NCI-H510A treated with DMSO at 0.1 percent for 48 hours (cell line): ENCODE measurements around the gene ARHGAP45.
"Not testable (repeated sequence)": the region's sequence is repeated elsewhere in the genome, so short reads cannot be mapped to it uniquely, and the experiment has no call there.

Experiments
- DNase-seq: peaks from one replicate; lab custom pipeline; 2025; lab: John Stamatoyannopoulos, UW

ARHGAP45 gene

GRCh38 chr19:1116726-1117581, 50.0 kb downstream of the ARHGAP45 start:
- no peak for DNase-seq

DNA sequence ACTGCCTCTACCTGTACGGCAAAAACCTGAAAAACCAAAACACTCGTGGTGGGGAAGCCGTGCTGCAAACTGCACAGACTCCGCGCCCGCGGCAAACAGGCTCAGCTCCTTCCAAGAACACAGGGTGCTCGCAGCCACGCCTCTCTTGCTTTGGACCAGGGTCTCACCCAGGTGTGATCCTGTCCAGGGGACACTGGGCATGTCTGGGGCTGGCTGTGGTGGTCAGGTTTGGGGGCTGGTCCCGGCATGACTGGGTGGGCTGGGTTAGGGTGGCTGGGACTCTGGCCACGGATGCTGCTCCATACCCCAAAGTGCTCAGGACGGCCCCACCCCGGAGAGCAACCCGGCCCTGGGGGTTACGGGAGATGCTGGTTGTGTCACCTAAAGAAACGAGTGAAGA, 50.7 kb downstream of the ARHGAP45 start:
- no peak for DNase-seq

- DNase-seq = no peak
These were observed 52.0 kb downstream of the ARHGAP45 start for GRCh38 chr19:1118999-1119398.

- no peak for DNase-seq
These were observed 52.7 kb downstream of the ARHGAP45 start for GRCh38 chr19:1119475-1120217.

GRCh38 chr19:1121395-1121794, 54.4 kb downstream of the ARHGAP45 start:
- no peak for DNase-seq

- no peak for DNase-seq
These were observed 55.3 kb downstream of the ARHGAP45 start for GRCh38 chr19:1122021-1122971.

DNA sequence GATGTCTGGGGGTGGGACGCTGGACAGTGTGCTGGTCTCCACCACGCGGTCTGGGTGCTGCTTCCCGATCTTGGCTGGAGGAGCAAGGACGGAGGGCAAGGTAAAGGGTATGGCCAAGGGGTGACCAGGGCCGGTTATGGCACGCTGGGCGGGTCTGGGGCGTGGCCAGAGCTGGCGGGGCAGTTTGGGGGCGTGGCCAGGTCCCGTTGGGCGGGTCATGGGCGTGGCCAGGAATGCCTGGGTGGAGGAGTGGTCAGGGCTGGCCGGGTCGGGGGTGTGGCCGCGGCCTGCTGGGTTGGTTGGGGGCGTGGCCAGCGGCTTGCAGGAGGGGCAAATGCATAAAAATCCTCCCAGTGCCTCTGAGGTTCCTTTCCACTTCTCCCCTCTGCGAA, 56.0 kb downstream of the ARHGAP45 start:
- DNase-seq = no peak

DNA sequence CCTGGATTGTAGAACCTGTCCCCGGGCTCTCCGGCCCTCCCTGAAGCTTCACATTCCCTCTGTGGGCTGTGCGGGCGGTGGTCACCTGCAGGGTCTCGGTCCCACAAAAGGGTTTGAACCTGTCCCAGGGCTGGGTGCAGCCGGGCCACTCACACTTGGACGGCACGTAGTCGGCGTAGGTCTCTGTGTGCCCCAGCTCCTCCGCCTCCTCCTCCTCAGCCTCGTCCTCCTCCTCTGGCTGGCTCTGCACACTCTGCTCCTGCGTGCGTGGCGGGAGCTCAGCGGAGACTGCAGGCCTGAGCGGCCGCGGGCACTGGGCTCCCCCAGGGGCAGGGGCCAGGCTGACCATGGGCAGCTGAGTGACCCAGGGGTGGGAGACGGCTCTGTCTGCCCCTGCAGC, 56.4 kb downstream of the ARHGAP45 start:
- no peak for DNase-seq

GRCh38 chr19:1123885-1124677, 57.1 kb downstream of the ARHGAP45 start:
- no peak for DNase-seq

DNA sequence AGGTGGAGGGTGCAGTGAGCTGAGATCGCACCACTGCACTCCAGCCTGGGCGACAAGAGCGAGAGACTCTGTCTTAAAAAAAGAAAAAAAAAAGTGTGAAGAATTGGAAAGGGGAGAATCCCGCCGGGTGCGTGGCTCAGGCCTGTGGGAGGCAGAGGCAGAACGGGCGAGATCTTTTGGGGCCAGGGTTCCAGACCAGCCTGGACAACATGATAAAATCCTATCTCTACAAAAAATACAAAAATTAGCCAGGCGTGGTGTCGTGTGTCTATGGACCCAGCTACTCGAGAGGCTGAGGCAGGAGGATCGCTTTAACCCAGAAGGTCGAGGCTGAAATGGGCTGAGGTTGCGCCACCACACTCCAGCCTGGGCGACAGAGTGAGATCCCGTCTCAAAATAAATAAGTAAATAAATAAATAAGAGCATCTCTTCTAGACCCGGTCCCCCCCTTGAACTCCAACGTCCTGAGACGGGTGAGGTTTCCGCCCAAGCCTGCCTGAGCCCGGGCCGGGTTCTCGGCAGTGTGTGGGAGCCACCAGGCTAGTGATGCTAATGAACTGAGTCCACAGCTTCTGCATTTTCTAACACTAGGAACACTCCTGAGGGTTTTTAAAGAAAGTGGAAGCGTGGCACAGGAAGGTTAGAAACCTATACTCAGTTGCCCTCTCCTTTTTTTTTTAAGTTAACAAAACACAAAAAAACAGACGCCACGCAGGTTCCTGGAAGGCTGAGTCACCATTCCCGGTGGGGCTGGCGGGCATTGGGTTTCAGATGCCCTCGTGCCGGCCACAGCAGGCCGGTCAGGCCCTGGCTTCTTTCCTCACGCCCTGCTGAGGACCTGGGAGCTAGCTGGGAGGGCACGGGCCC, 58.9 kb downstream of the ARHGAP45 start:
- no peak for DNase-seq

GRCh38 chr19:1126984-1127760, 60.2 kb downstream of the ARHGAP45 start:
- DNase-seq = no peak

DNA sequence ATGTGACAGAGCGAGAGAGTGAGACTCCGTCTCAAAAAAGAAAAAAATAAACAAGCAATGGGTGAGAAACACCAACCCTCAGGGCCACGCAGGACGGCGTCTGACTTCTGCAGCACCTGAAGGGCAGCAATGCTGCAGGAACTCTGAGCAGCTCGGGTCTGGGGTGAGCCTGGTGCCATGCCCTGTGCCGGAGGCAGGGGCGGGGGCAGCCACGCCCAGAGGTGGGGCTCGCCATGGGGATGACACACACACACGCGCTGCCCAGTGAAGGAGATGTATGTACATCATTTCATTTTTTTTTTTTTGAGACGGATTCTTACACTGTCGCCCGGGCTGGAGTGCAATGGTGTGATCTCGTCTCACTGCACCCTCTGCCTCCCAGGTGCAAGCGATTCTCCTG, 61.1 kb downstream of the ARHGAP45 start:
- no peak for DNase-seq

- not testable (repeated sequence) for DNase-seq
These were observed 62.1 kb downstream of the ARHGAP45 start for GRCh38 chr19:1129084-1129483.

- DNase-seq = no peak
These were observed 62.6 kb downstream of the ARHGAP45 start for GRCh38 chr19:1129535-1129934.

DNA sequence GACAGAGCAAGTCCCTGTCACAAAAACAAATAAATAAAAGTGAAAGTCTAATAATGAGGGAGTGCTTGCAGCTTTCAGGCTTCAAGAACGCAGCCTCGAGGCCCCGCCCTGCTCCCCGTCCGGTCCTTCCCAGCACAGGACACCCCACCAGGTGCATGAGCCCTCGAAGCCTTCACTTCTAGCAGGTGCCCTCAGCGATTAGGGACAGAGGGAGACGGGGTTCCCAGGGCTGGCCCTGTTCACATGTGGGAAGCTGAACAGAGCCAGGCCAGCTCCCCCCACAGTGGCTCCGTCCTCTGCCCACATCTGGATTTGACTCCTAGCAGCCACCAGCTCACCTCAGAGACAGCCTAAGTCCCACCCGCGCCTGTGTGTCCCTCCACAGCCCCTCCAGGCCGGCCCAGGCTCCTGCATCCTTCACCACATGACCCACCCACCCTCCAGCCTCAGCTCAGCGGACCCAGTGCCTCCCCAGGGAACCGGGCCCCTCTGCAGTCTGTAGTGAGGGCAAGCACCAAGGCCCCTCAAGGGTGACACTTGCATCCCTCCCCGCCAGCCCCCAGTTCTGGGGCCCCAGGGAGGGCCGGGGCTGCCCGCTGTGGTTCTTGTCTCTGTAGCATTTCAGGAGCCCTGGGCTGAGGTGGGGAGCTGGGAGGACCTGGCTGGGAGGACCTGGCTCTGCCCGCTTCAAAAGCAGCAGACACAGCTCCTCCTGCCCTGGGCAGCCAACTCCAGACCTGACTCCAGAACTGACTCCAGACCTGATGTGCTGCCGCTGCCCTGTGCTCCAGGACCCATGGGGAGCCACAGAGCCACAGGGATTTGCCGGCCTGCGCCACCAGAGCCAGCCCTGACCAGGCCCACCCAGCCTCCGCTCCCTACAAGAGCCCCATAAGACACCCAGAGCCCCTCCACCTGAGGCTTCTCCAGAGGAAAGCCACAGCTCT, 64.1 kb downstream of the ARHGAP45 start:
- no peak for DNase-seq

- DNase-seq = no peak
These were observed 65.0 kb downstream of the ARHGAP45 start for GRCh38 chr19:1131718-1132551.

GRCh38 chr19:1132552-1133383, 65.8 kb downstream of the ARHGAP45 start:
- no peak for DNase-seq
